22Rv1 (cell line): ENCODE results near the gene OXNAD1.

Experiments
- ZFX ChIP-seq: fragments of 450-650 bp; IDR thresholded peaks from 2 replicates; pipeline ENCODE4 v1.6.1; 2017; ENCODE audit warnings: antibody characterized with exemption, borderline replicate concordance
- TF ChIP-seq, protein P1 (sequence below): fragments of 450-650 bp; IDR thresholded peaks from 2 replicates; pipeline ENCODE4 v1.5.1; 2017; ENCODE audit warnings: mild to moderate bottlenecking

DNA sequence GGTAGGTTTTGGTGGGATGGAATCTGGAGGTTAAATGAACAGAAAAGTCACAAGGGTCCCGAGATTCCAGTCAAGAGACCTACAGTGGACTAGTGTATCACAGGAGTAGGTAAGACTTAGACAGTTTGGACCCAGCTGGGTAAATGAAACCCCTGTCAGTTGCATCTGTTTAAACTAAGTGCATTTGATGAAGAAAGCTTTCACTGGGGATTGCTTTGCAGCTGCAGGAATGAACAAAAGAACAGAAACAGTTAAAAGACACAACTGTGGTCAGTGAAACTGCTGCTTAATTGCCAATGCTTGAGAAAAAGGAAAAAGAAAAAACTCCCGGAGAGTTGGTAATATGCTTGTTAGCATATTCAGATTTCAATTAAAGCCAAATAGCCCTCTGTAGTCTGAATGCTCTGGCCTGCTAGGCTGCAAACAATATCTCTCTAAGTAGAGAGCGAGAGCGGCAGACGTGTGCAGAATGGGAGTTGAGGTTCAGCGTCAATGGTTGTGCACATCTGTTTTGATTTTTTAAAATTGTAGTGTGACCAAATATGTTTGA lies 37.1 kb downstream of the OXNAD1 start:
- TF ChIP-seq, protein P1, sequence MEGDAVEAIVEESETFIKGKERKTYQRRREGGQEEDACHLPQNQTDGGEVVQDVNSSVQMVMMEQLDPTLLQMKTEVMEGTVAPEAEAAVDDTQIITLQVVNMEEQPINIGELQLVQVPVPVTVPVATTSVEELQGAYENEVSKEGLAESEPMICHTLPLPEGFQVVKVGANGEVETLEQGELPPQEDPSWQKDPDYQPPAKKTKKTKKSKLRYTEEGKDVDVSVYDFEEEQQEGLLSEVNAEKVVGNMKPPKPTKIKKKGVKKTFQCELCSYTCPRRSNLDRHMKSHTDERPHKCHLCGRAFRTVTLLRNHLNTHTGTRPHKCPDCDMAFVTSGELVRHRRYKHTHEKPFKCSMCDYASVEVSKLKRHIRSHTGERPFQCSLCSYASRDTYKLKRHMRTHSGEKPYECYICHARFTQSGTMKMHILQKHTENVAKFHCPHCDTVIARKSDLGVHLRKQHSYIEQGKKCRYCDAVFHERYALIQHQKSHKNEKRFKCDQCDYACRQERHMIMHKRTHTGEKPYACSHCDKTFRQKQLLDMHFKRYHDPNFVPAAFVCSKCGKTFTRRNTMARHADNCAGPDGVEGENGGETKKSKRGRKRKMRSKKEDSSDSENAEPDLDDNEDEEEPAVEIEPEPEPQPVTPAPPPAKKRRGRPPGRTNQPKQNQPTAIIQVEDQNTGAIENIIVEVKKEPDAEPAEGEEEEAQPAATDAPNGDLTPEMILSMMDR: no peak
- TF ChIP-seq ZFX: no peak
